MCF 10A (cell line): Measurements from ENCODE around the gene U2AF2. TPM values are rescaled to one million over a fixed set of nuclear protein-coding genes. Genes with fewer than 3 reads are reported as not detected.

ENCODE experiments used
- BruUV-seq: library from RNA; stranded (reverse); fragments of 400-500 nt; replicated peaks from 2 replicates; lab custom pipeline; 2021; lab: Mats Ljungman, UMichigan
- CTCF ChIA-PET: fragments of 300-600 bp; sonication (Branson Sonifier 250); formaldehyde crosslinking; extraction: SDS; loops from one replicate; lab custom pipeline; 2021; ENCODE audit warnings: antibody characterized with exemption, inconsistent platforms; lab: Yijun Ruan, JAX
- POLR2A ChIA-PET: fragments of 300-600, 350-650 bp; sonication (Branson Sonifier 250); formaldehyde crosslinking; extraction: SDS; loops from one replicate; lab custom pipeline; 2020; ENCODE audit warnings: antibody characterized with exemption, inconsistent platforms; lab: Yijun Ruan, JAX
- DNase-seq: peaks from one replicate; pipeline ENCODE4 v3.0.0-alpha.2; 2018; ENCODE audit not compliant: unreplicated experiment
- H3K27ac Mint-ChIP-seq: one replicate; pipeline ENCODE4 v1.8.0; 2022; ENCODE audit warnings: mild to moderate bottlenecking, low read depth, mixed read lengths; ENCODE audit not compliant: unreplicated experiment
- H3K27me3 Mint-ChIP-seq: one replicate; pipeline ENCODE4 v1.8.0; 2022; ENCODE audit warnings: mixed read lengths; ENCODE audit not compliant: insufficient read depth, unreplicated experiment
- H3K36me3 Mint-ChIP-seq: one replicate; pipeline ENCODE4 v1.8.0; 2022; ENCODE audit warnings: mild to moderate bottlenecking, moderate library complexity, mixed read lengths; ENCODE audit not compliant: insufficient read depth, unreplicated experiment
- H3K4me1 Mint-ChIP-seq: one replicate; pipeline ENCODE4 v1.8.0; 2022; ENCODE audit warnings: mixed read lengths; ENCODE audit not compliant: insufficient read depth, unreplicated experiment
- H3K4me3 Mint-ChIP-seq: one replicate; pipeline ENCODE4 v1.8.0; 2022; ENCODE audit warnings: mild to moderate bottlenecking, moderate library complexity, mixed read lengths; ENCODE audit not compliant: unreplicated experiment
- H3K9me3 Mint-ChIP-seq: one replicate; pipeline ENCODE4 v1.8.0; 2022; ENCODE audit warnings: mixed read lengths; ENCODE audit not compliant: unreplicated experiment
- intact Hi-C: fragments of 100-400 bp; cut with micrococcal nuclease; formaldehyde crosslinking; loops from 2 replicates; pipeline ENCODE4 v1.14.1; 2022
- total RNA-seq: library from RNA; stranded (reverse); gene quantifications from 2 replicates; pipeline ENCODE4 v1.2.3, GENCODE V29; 2022
- TF ChIP-seq, protein P1 (sequence below): fragments of 200-600 bp; IDR thresholded peaks from one replicate; pipeline ENCODE4 v1.8.0; 2022; ENCODE audit warnings: antibody characterized with exemption, mild to moderate bottlenecking; ENCODE audit not compliant: unreplicated experiment

The U2AF2 gene
- total RNA-seq, 1 experiment from 2014 or later: 280 TPM

DNA sequence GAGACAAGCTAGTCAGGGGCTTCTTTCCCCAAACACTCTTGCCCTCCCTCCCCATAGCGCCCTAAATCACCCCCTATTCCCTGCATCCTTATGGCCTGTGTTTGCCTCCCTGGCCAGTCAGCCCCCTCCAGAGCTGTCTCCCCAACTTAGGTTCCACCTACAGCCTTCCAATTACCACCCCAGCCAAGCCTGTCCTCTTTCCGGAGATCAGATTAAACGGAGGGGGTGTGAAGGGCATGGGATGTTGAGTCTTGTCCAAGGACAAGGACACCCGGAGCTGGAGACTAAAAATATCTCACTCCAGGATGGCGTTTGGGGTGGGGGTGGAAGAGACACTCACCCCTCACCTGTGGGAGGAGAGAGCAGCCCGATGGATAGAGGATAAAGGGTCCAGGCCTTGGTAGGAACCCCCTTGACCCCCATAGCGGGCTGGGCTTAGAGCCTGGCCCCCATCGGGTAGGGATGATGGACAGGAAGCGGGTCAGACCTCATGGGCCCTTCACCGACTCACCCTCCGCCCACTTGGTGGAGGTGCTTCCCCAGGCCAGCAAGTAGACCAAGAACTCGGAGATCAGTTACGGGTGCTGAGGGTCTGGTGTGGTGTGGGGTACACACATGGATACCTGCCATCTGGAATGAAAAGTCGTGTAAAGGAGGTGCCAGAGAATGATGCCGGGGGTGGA is 43.4 kb upstream of the U2AF2 start:
- Mint-ChIP-seq H3K4me3 (no peak overlapping the region), H3K9me3 (no peaks in the 10 kb centered on the region), H3K4me1 (peaks cover 16% of the 10 kb centered on the region), H3K36me3 (peaks cover 27% of the 10 kb centered on the region), H3K27ac (no peak overlapping the region), H3K27me3 (no peaks in the 10 kb centered on the region)
- TF ChIP-seq, protein P1, sequence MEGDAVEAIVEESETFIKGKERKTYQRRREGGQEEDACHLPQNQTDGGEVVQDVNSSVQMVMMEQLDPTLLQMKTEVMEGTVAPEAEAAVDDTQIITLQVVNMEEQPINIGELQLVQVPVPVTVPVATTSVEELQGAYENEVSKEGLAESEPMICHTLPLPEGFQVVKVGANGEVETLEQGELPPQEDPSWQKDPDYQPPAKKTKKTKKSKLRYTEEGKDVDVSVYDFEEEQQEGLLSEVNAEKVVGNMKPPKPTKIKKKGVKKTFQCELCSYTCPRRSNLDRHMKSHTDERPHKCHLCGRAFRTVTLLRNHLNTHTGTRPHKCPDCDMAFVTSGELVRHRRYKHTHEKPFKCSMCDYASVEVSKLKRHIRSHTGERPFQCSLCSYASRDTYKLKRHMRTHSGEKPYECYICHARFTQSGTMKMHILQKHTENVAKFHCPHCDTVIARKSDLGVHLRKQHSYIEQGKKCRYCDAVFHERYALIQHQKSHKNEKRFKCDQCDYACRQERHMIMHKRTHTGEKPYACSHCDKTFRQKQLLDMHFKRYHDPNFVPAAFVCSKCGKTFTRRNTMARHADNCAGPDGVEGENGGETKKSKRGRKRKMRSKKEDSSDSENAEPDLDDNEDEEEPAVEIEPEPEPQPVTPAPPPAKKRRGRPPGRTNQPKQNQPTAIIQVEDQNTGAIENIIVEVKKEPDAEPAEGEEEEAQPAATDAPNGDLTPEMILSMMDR: no peak
- no TSS peak for BruUV-seq
- intact Hi-C loops: no loop called here
- ChIA-PET CTCF (interaction anchor here (0.6 to 2.0 kb wide), 4 partner anchors 12 to 1130 kb away, joined by 3 to 4 read pairs (median 4); partner anchors contain the start of gene FIZ1), POLR2A (interaction anchor here (1.1 kb wide), 1 partner anchor 17 kb away, joined by 3 read pairs; no protein-coding TSS in a partner anchor)
- DNase-seq: no peak

DNA sequence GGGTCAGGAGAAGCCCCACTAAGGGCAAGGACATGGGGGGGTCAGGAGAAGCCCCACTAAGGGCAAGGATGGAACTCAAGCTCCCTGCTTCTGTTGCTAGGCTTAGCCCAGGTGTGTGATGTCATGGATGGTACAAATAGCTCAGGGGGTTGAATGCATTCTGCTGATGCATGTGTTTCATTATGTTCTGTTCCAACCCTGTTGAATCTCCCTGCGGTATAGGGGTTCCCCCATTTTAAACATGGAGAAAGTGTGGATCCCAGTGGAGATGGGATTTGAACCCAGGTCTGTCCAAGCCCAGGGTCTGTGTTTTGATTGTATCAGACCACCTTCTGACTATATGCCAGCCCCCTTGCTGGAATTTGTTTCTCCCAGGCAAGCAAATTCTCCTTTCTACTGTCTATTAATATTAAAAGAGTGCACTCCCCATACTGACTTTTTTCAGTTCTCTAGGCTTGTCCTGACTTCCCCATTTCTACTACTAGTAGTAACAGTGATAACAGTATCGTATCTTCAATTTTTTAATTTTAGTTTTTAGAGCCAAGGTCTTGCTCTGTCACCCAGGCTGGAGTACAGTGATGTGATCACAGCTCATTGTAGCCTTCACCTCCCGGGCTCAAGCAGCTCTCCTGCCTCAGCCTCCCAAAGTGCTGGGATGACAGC is 42.7 kb upstream of the U2AF2 start:
- intact Hi-C loops: no loop called here
- ChIA-PET POLR2A (interaction anchor here (0.6 to 1.1 kb wide), 2 partner anchors 8 to 16 kb away, joined by 3 read pairs; no protein-coding TSS in a partner anchor), CTCF (interaction anchor here (0.6 to 2.0 kb wide), 3 partner anchors 13 to 107 kb away, joined by 3 to 4 read pairs (median 4); partner anchors contain the start of gene FIZ1)
- Mint-ChIP-seq H3K27ac (no peak overlapping the region), H3K9me3 (no peaks in the 10 kb centered on the region), H3K4me3 (no peak overlapping the region), H3K36me3 (peaks cover 22% of the 10 kb centered on the region), H3K4me1 (peaks cover 9% of the 10 kb centered on the region), H3K27me3 (no peaks in the 10 kb centered on the region)
- BruUV-seq: no TSS peak
- no peak for DNase-seq
- TF ChIP-seq, protein P1: no peak

DNA sequence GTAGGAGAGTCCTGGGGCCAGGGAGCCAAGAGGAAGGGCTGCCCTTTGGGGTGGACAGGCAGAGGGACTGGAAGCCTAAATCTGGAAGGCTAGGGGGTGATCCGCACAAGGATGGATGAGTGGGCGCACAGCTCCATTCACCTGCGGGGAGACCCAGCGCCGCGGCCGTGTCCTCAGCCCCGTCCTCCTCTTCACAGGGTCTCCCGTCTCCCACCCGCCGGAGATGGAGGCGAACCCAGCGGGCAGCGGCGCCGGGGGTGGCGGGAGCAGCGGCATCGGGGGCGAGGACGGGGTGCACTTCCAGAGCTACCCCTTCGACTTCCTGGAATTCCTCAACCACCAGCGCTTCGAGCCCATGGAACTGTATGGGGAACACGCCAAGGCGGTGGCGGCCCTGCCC is 41.4 kb upstream of the U2AF2 start:
- Mint-ChIP-seq H3K27ac (no peak overlapping the region), H3K36me3 (peaks cover 26% of the 10 kb centered on the region), H3K4me3 (no peak overlapping the region), H3K9me3 (no peaks in the 10 kb centered on the region), H3K27me3 (no peaks in the 10 kb centered on the region), H3K4me1 (no peaks in the 10 kb centered on the region)
- no peak for DNase-seq
- no TSS peak for BruUV-seq
- intact Hi-C loops: no loop called here
- CTCF ChIA-PET: no interaction called here
- POLR2A ChIA-PET: interaction anchor here (1.0 kb wide), 1 partner anchor 13 kb away, joined by 3 read pairs; no protein-coding TSS in a partner anchor
- TF ChIP-seq, protein P1: no peak
